Activated CD4-positive, alpha-beta T cell treated with anti-CD3 and anti-CD28 coated beads, Interleukin-10, Interleukin-2, amounts not matched to agents 100 ng/mL and 50 ng/mL, durations not matched to agents 16 hours and 8 hours (primary cell): ENCODE results near the gene DUSP3.

ENCODE experiments used
- DNase-seq: peaks from one replicate; pipeline ENCODE4 v3.0.0-alpha.2; 2020

Gene DUSP3

GRCh38 chr17:43767713-43768059 is 11.1 kb downstream of the DUSP3 start:
- DNase-seq, result no peak

DNA sequence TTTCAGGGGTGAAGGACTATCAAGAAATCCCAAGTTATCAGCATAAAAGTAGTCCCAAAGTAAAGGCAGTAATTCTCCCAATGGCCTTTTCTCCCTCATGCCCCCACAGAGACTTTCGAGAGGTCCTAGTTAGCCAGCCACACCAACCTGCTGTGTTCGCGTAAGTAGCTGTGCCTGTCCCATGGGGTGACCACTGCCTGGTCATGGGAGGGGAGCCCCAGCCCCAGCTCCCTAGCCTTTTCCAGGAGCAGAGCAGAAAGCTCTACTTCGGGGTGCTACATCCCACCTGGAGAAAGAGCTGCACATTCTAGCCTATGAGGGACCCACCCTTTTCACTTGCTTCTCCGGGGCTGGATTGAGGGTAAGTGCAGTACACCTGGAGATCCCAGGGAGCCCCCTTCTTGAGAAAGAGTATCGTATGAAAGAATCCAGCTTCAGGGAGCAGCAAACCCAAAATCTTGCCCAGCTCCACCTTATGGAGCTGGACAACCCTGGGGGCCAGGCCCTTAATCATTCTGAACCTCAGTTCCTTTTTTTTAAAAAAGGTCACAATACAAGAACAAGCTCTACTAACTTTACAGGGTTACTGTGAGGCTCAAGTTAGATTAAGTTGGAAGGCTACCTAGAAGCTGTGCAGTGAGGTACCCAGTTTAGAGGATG is 11.6 kb downstream of the DUSP3 start:
- DNase-seq, result no peak

- peak; percentile 22 for DNase-seq
Observed at GRCh38 chr17:43766413-43767052, 12.2 kb downstream of the DUSP3 start.

GRCh38 chr17:43760254-43760852 is 18.4 kb downstream of the DUSP3 start:
- DNase-seq, result peak; percentile 92

GRCh38 chr17:43759836-43760235 is 18.9 kb downstream of the DUSP3 start:
- DNase-seq, result no peak

DNA sequence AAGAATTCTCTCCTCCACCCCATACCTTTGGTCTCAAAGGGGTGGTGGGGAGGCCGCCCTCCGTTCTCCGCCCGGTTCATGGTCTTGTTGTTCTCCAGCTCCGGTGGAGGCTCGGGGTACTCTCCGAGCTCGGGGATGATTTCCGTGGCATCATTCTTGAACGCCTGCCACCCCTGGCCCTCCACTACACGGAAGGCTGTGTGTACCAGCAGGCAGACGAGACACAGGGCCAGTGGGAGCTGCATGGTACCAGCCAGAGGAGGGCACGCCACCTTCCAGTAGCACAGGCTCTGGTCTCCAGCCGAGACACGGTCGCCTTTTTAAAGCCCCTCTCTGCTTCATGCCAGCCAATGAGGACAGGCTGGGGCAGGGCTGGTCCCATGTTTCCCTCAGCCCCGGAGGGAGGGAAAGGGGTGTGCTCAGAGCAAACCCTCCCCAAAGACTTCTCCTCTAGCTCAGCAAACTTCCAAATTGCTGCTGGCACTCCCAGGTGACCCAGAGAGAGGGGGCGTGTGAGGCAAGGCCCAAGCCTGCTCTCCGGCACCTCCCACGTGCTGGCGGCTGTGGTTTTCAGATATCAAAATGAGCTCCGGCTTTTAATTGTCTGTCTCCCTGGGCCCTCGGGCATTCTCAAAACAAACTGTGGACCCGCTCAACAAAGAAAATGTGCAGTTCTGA is 20.1 kb downstream of the DUSP3 start, which contains the start of gene SOST:
SOST (minus strand) TSS at position 295 of the 678 bp plus-strand sequence; CDS start at position 245, 50 bp downstream.
- no peak for DNase-seq

DNA sequence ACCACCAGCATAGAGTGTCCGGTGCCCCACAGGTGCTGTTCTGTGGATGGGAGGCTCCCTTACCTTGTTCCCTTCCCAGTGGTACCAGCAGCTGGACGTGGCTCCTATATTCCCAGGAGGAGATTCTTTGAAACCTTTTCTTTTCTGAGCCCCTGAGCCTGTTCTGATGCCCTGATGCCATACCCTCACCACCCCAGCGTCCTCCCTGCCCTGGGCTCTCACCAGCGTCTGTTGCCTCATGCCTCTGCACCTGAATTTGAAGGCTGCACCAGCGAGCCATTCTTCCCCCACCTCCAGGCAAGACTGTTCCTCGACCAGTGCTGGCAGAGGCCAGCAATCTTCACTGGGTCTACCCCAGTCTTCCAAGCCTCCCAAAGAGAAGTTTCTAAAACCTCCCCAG is 20.7 kb downstream of the DUSP3 start:
- no peak for DNase-seq

GRCh38 chr17:43757171-43757660 is 21.6 kb downstream of the DUSP3 start:
- no peak for DNase-seq

DNA sequence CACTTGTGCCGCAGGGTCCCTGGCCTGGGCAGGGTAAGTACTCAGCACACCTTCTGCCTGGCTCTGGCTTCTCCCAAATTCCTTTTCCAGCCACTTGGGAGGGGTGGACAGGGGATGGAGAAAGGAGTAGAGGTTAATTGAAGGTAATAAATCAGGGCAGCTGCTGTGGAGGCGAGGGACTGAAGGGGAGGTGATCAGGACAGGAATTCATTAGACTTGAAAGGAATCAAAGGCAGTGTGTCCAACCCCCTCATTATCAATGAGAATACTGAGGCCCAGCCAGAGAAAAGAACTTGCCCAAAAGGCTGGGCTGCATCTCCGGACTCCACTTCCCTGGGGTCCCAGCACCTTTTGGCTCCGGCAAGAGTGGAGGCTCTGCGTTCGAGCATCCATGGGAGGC is 22.6 kb downstream of the DUSP3 start:
- no peak for DNase-seq

GRCh38 chr17:43755389-43755875 is 23.3 kb downstream of the DUSP3 start:
- peak; percentile 26 for DNase-seq

- DNase-seq, result no peak
Observed at GRCh38 chr17:43754947-43755346, 23.8 kb downstream of the DUSP3 start.

GRCh38 chr17:43753493-43754129 is 25.2 kb downstream of the DUSP3 start:
- DNase-seq, result peak; percentile 54

DNA sequence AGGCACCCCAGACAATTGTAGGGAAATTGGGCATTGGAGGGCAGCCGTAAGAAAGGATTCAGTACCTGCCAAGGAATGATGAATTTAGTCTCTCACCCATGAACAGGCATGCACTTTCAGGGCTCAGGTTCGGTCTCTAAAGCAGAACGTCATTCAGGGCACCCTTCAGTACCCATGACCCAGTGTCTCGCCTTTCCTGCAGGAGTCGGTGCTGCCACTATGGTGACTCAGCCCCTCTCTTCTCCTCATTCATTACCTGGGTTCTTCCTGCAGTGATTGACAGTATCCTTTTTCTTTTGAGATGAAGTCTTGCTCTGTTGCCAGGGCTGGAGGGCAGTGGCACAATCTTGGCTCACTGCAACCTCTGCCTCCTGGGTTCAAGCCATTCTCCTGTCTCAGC is 28.6 kb downstream of the DUSP3 start:
- DNase-seq, result no peak

DNA sequence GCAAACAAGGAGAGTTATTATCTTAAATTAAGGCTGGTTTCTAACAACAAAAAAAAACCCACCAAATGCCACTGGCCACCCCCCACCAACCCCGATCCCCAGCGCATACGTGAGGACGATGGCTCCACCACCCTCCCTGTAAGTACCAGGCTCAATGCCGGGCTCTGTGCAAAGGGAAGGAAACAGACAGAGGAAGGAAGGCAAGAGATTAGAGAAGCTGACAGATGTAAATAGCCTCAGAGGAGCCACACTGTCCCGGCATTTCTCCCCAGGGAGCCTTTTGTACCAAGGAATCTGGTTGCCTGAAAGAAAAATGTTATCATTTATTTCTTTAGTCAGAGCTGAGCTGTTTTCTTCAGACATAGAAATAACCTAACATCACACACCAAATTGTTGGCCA is 33.2 kb downstream of the DUSP3 start:
- DNase-seq, result no peak

- DNase-seq, result no peak
Observed at GRCh38 chr17:43741636-43742035, 37.1 kb downstream of the DUSP3 start.

DNA sequence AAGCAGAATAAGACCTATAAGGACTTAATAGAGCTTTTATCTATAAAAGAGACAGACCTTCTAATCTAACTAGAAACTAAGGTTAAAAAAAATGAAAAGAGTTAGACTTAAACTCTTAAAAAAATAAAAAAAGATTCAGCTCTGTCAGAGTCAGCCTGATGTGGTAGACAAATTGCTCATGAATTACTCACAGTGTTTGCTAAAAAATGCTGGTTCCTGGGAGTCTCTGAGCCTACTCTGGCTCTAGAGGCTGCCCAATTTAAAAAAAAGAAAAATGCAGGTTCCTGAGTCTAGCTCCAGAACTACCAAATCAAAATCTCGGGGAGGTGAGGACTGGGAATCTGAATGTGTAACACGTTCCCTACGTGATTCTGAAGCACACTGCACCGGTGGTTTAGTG is 38.2 kb downstream of the DUSP3 start:
- DNase-seq, result no peak

GRCh38 chr17:43737722-43738121 is 41.1 kb downstream of the DUSP3 start:
- no peak for DNase-seq

GRCh38 chr17:43736389-43736788 is 42.4 kb downstream of the DUSP3 start:
- no peak for DNase-seq

GRCh38 chr17:43734376-43734775 is 44.4 kb downstream of the DUSP3 start:
- DNase-seq, result no peak

DNA sequence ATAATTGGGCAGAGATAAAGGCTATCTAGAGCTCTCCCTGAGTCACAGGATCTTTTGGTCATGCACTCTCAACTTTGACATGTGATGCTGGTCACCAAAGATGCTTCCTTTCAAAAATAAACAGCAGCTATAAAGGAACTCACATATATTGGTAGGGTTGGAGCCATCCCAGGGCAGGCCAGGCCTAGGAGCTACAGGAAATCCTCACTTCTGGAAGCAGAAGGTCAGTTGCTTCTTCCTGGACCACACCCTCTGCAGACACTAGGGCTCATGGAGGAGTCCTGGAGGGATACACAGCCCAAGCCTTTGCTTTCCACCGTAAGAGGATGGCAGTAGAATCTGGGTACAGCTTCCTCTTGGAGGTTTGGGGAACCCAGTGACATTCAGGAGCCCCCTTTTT is 44.8 kb downstream of the DUSP3 start:
- DNase-seq, result no peak

- no peak for DNase-seq
Observed at GRCh38 chr17:43732958-43733357, 45.8 kb downstream of the DUSP3 start.

DNA sequence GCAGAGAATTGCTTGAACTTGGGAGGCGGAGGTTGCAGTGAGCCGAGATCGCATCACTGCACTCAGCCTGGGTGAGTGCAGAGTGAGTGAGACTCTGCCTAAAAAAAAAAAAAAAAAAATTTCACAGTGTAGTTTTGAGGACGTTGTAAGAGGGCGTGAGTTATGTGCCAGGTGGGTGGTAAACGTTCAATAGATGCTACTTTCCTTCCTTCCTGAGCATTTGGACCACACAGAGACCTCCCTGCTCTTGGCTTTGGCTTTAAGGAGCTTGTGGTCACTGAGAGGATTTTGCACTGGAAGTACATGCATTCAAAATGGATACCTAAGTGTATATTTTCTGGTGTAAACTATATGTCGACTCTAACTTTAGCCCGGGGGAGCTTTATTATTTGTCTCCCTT is 50.7 kb downstream of the DUSP3 start:
- DNase-seq, result no peak
